K562 (cell line): ENCODE results near the gene TANC1. TPM values are rescaled to one million over a fixed set of nuclear protein-coding genes. Genes with fewer than 3 reads are reported as not detected.

ENCODE experiments used
- ATAC-seq: fragments of 200-7000 bp; cut with Tn5 transposase; 3 replicates; pipeline ENCODE4 v1.9.1; 2020; ENCODE audit warnings: moderate library complexity
- BruUV-seq: library from RNA; stranded (reverse); fragments of 400-500 nt; replicated peaks from 2 replicates; lab custom pipeline; 2021; lab: Mats Ljungman, UMichigan
- CTCF ChIA-PET: fragments of 300-600 bp; formaldehyde crosslinking; extraction: SDS; loops from one replicate; lab custom pipeline; 2021; ENCODE audit warnings: low intra/inter-chr PET ratio; lab: Yijun Ruan, JAX
- POLR2A ChIA-PET: fragments of 300-600, 350-650 bp; sonication (Branson Sonifier 250); formaldehyde crosslinking; extraction: SDS; loops from one replicate; lab custom pipeline; 2021; ENCODE audit warnings: antibody characterized with exemption, inconsistent platforms; lab: Yijun Ruan, JAX
- DNase-seq, 4 experiments: peaks; one replicate each; pipeline versions ENCODE4 v3.0.0 to v3.0.0-alpha.2; 2011 to 2018; ENCODE audit warnings: low spot score in 3 of 4, mixed read lengths in 3 of 4; ENCODE audit errors: extremely low read depth in 1 of 4
- FAIRE-seq: peaks from 2 replicates; lab custom pipeline; 2011; peaks lifted over from hg19 to GRCh38; lab: Jason Lieb, UNC
- H2AFZ ChIP-seq: 2 replicates; pipeline ENCODE4 v1.6.0; 2011; ENCODE audit warnings: low read depth, low read length, control low read depth, inconsistent platforms
- H3K27ac ChIP-seq: fragments of 200-600 bp; 3 replicates; pipeline ENCODE4 v1.8.0; 2011; ENCODE audit warnings: low read depth, mild to moderate bottlenecking, control low read depth, inconsistent platforms, low read length, moderate library complexity, mixed read lengths; ENCODE audit errors: extremely low read depth
- H3K27me3 ChIP-seq, 2 experiments: fragments of 300-600 bp in 1 of 2; 2 replicates in 1 of 2; 3 replicates in 1 of 2; pipeline versions ENCODE4 v1.6.0 to v1.8.0; 2011; ENCODE audit warnings: inconsistent platforms in 2 of 2, low read length in 2 of 2, mild to moderate bottlenecking in 1 of 2, mixed read lengths in 1 of 2, moderate library complexity in 1 of 2; ENCODE audit not compliant: control insufficient read depth in 2 of 2, insufficient read depth in 2 of 2
- H3K36me3 ChIP-seq: fragments of 300-600 bp; 3 replicates; pipeline ENCODE4 v1.8.0; 2011; ENCODE audit warnings: mild to moderate bottlenecking, low read length, inconsistent platforms; ENCODE audit not compliant: control insufficient read depth, insufficient read depth
- H3K4me1 ChIP-seq, 2 experiments: fragments of 200-600 bp in 1 of 2; replicated peaks in 1 of 2; 2 replicates in 1 of 2; 3 replicates in 1 of 2; pipeline versions ENCODE4 v1.5.1 to v1.8.0; 2011; ENCODE audit warnings: inconsistent platforms in 2 of 2, low read length in 2 of 2, mild to moderate bottlenecking in 1 of 2, mixed read lengths in 1 of 2, moderate library complexity in 1 of 2; ENCODE audit not compliant: control insufficient read depth in 2 of 2, insufficient read depth in 2 of 2
- H3K4me2 ChIP-seq: 2 replicates; pipeline ENCODE4 v1.6.1; 2011; ENCODE audit warnings: low read length, control low read depth, inconsistent platforms, mixed read lengths; ENCODE audit not compliant: insufficient read depth
- H3K4me3 ChIP-seq: fragments of 200-600 bp; sonication (generic), shearing (Covaris generic); 2 replicates; pipeline ENCODE4 v1.5.1; 2016; ENCODE audit warnings: control low read depth, inconsistent platforms
- H3K79me2 ChIP-seq: fragments of 200-600 bp; 3 replicates; pipeline ENCODE4 v1.8.0; 2011; ENCODE audit warnings: low read length, inconsistent platforms; ENCODE audit not compliant: control insufficient read depth, insufficient read depth
- H3K9ac ChIP-seq, 2 experiments: 2 replicates each; pipeline versions ENCODE4 v1.6.0 to v1.6.1; 2011; ENCODE audit warnings: low read depth in 2 of 2, low read length in 2 of 2, control low read depth in 1 of 2, inconsistent platforms in 1 of 2, mild to moderate bottlenecking in 1 of 2, mixed read lengths in 1 of 2; ENCODE audit not compliant: insufficient read depth in 1 of 2
- H3K9me1 ChIP-seq: one replicate; pipeline ENCODE4 v1.6.0; 2011; ENCODE audit warnings: inconsistent platforms, mild to moderate bottlenecking, low read length, moderate library complexity; ENCODE audit not compliant: control insufficient read depth, insufficient read depth
- H3K9me3 ChIP-seq: replicated peaks from 2 replicates; pipeline ENCODE4 v1.5.1; 2011; ENCODE audit warnings: low read depth, low read length, inconsistent platforms; ENCODE audit not compliant: control insufficient read depth, insufficient read depth
- H4K20me1 ChIP-seq: replicated peaks from 2 replicates; pipeline ENCODE4 v1.6.1; 2011; ENCODE audit warnings: low read length, inconsistent platforms, mixed read lengths; ENCODE audit not compliant: control insufficient read depth, insufficient read depth
- MYNN ChIP-seq, 2 experiments: sonication (generic); formaldehyde crosslinking in 1 of 2; IDR thresholded peaks; 2 replicates each; pipeline versions ENCODE4 v1.5.0 to v1.6.1; 2016 to 2020; ENCODE audit warnings: antibody characterized with exemption in 1 of 2, missing genetic modification reagents in 1 of 2
- POLR2B ChIP-seq: fragments of 450-650 bp; IDR thresholded peaks from 2 replicates; pipeline ENCODE4 v1.6.1; 2018; ENCODE audit warnings: low read depth; ENCODE audit not compliant: partially characterized antibody
- RAD21 ChIP-seq, 2 experiments: fragments of 250-450 bp in 1 of 2; fragments of 450-650 bp in 1 of 2; sonication (Bioruptor Pico) in 1 of 2; formaldehyde crosslinking in 1 of 2; IDR thresholded peaks in 1 of 2; conservative IDR thresholded peaks in 1 of 2; 2 replicates each; pipeline versions ENCODE4 v1.4.0 to v1.8.0; 2020 to 2022; ENCODE audit warnings: mild to moderate bottlenecking in 2 of 2, moderate library complexity in 1 of 2
- WGBS: fragments of 100-300 bp; shearing (Covaris generic); methylation state at CpG from one replicate; pipeline ENCODE4 v1.1.6; 2016; ENCODE audit warnings: low coverage, mixed read lengths; ENCODE audit not compliant: insufficient coverage; ENCODE audit errors: missing lambda C conversion rate; 5-methylcytosine and 5-hydroxymethylcytosine counted together
- in situ Hi-C: fragments of 300-500 bp; cut with MboI; formaldehyde crosslinking; loops from 4 replicates; pipeline ENCODE4 v1.15.0; 2018; ENCODE audit warnings: inconsistent platforms, mixed read lengths
- intact Hi-C: fragments of 100-400 bp; cut with micrococcal nuclease; formaldehyde crosslinking; loops from 2 replicates; pipeline ENCODE4 v1.14.2; 2022
- polyA plus RNA-seq, 8 experiments: library from polyadenylated mRNA; depleted of rRNA in 4 of 8; stranded (reverse) in 5 of 8; unstranded in 3 of 8; fragments of >200 nt; fragmentation: Nextera tagmentation in 2 of 8; fragmentation: Illumina TruSeq in 1 of 8; extraction: Ambion mirVana in 2 of 8; extraction: Trizol in 1 of 8; gene quantifications; 2 replicates each; pipeline versions ENCODE4 v1.2.1 to v1.2.3, GENCODE V29; 2011 to 2014; ENCODE audit warnings: inconsistent platforms in 1 of 8, missing spikeins in 1 of 8
- total RNA-seq, 7 experiments: library from RNA; depleted of rRNA in 6 of 7; stranded (reverse); fragments of >200 nt in 6 of 7; fragmentation: Illumina TruSeq in 2 of 7; extraction: Trizol in 2 of 7; gene quantifications; 2 replicates each; pipeline versions ENCODE4 v1.2.1 to v1.2.3, GENCODE V29; 2011 to 2021; ENCODE audit warnings: low replicate concordance in 1 of 7
- TF ChIP-seq, protein P1 (sequence below), 3 experiments: IDR thresholded peaks in 2 of 3; conservative IDR thresholded peaks in 1 of 3; 2 replicates each; pipeline ENCODE4 v1.5.1; 2011 to 2012; ENCODE audit warnings: low read length in 3 of 3, mild to moderate bottlenecking in 3 of 3, control low read depth in 2 of 3, improper control_type of control experiment in 1 of 3, inconsistent platforms in 1 of 3, low read depth in 1 of 3, mixed read lengths in 1 of 3, moderate library complexity in 1 of 3; ENCODE audit not compliant: insufficient read depth in 2 of 3

The TANC1 gene
- total and polyA plus RNA-seq, 9 of the 15 experiments (the other 6 are each of a cell fraction or from before 2014, with no cell fraction given), result under 0.01 to 0.20 (median 0.07) TPM; not detected in 1

DNA sequence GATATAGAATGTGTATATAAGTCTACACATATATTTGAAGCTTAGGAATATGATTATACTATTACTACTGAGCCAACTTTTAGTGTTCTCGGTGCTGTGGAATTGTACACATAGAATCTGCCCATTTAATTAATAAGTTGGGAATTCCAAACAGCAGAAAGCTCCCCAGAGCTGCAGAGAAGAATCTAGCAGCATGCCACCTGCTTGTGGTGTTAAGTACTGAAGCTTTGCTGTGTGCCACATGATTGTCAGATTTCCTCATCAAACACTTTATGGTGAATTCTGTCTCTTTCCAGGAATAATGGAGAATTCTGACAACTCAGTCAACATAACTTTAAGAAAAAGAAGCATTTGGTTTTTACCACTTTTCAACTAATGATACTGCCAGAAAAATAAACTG lies 200.3 kb downstream of the TANC1 start:
- Histone ChIP-seq H3K36me3 (no peaks in the 10 kb centered on the region), H3K4me2 (no peak overlapping the region), H3K27ac (no peak overlapping the region), H3K4me3 (no peak overlapping the region), H4K20me1 (no peaks in the 10 kb centered on the region), H3K79me2 (no peaks in the 10 kb centered on the region), H3K9me3 (no peaks in the 10 kb centered on the region), H3K9ac (no peak overlapping the region), H3K4me1 (no peaks in the 10 kb centered on the region), H3K27me3 (peaks cover 20 to 28% of the 10 kb centered on the region in 2 experiments), H3K9me1 (no peaks in the 10 kb centered on the region), H2AFZ (no peak overlapping the region)
- no TSS peak for BruUV-seq
- ATAC-seq (no peak), DNase-seq (no peak), FAIRE-seq (no peak)
- TF ChIP-seq MYNN (IDR thresholded peaks at IDR 0.05) (no peak), MYNN (CRISPR knock-in tag; IDR thresholded peaks at IDR 0.05) (no peak), RAD21 (CRISPR knock-in tag; conservative IDR thresholded peaks at IDR 0.05 in 1 of 2, IDR thresholded peaks at IDR 0.05 in 1 of 2) (peak; percentile 27 to 39; a peak in 3 of 4 replicates), POLR2B (no peak)
- TF ChIP-seq, protein P1, sequence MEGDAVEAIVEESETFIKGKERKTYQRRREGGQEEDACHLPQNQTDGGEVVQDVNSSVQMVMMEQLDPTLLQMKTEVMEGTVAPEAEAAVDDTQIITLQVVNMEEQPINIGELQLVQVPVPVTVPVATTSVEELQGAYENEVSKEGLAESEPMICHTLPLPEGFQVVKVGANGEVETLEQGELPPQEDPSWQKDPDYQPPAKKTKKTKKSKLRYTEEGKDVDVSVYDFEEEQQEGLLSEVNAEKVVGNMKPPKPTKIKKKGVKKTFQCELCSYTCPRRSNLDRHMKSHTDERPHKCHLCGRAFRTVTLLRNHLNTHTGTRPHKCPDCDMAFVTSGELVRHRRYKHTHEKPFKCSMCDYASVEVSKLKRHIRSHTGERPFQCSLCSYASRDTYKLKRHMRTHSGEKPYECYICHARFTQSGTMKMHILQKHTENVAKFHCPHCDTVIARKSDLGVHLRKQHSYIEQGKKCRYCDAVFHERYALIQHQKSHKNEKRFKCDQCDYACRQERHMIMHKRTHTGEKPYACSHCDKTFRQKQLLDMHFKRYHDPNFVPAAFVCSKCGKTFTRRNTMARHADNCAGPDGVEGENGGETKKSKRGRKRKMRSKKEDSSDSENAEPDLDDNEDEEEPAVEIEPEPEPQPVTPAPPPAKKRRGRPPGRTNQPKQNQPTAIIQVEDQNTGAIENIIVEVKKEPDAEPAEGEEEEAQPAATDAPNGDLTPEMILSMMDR (IDR thresholded peaks at IDR 0.05 in 2 of 3, conservative IDR thresholded peaks at IDR 0.05 in 1 of 3; ENCODE audit: insufficient read depth in 2 of 3, low read depth in 1 of 3, low read length in 3 of 3), result peak in 1 of 3 experiments; percentile 31; a peak in 2 of 6 replicates
- ChIA-PET CTCF (no interaction called here), POLR2A (interaction anchor here (0.6 to 1.2 kb wide), 4 partner anchors 10 to 447 kb away, joined by 3 to 5 read pairs (median 3); no protein-coding TSS in a partner anchor)
- in situ Hi-C loops (no loop called here), intact Hi-C loops (no loop called here)
- WGBS, result 0% methylated on average over 1 of the region's 1 CpG
